Gastroesophageal sphincter (tissue), 3 donors: ENCODE results near the gene VGF.

ENCODE experiments used
- POLR2A ChIP-seq, 2 donors: fragments of 450-650 bp; IDR thresholded peaks; one replicate each; pipeline ENCODE4 v1.6.1; 2017; ENCODE audit warnings: antibody characterized with exemption in 2 of 2, mild to moderate bottlenecking in 2 of 2, moderate library complexity in 1 of 2
- TF ChIP-seq, protein P1 (sequence below), 4 experiments: fragments of 200-600 bp in 2 of 4; fragments of 450-650 bp in 2 of 4; sonication (generic) in 1 of 4; IDR thresholded peaks; one replicate each; pipeline ENCODE4 v1.5.1; 2017 to 2019; ENCODE audit warnings: antibody characterized with exemption in 4 of 4, mild to moderate bottlenecking in 2 of 4, moderate library complexity in 2 of 4

DNA sequence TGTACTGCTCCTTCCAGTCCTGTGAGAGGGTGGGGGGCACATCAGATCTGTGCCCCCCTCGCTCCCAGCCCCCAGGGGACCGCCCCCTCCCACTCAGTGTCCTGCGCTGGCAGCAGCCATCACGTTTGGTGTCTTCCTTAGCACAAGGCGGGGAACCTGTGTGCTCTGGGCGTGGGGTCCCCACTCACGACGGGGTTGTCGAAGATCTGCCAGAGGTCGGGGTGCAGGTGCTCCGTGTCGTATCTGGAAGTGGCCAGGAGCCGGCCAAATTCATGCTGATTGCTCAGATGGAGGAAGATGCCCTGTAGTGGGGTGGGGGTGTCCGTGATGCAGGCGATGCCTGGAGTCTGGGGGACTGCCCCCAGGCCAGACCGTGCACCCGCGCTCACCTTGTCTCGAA, 44.8 kb upstream of the VGF start:
- TF ChIP-seq, protein P1, sequence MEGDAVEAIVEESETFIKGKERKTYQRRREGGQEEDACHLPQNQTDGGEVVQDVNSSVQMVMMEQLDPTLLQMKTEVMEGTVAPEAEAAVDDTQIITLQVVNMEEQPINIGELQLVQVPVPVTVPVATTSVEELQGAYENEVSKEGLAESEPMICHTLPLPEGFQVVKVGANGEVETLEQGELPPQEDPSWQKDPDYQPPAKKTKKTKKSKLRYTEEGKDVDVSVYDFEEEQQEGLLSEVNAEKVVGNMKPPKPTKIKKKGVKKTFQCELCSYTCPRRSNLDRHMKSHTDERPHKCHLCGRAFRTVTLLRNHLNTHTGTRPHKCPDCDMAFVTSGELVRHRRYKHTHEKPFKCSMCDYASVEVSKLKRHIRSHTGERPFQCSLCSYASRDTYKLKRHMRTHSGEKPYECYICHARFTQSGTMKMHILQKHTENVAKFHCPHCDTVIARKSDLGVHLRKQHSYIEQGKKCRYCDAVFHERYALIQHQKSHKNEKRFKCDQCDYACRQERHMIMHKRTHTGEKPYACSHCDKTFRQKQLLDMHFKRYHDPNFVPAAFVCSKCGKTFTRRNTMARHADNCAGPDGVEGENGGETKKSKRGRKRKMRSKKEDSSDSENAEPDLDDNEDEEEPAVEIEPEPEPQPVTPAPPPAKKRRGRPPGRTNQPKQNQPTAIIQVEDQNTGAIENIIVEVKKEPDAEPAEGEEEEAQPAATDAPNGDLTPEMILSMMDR (IDR thresholded peaks at IDR 0.05), result no peak
- no peak for TF ChIP-seq POLR2A (IDR thresholded peaks at IDR 0.05)
